DMS53 treated with DMSO at 0.1 percent for 48 hours (cell line): ENCODE data around the gene SORCS2.

Source experiments
- DNase-seq: peaks from one replicate; lab custom pipeline; 2025; ENCODE audit not compliant: unreplicated experiment; lab: John Stamatoyannopoulos, UW

SORCS2 gene

DNA sequence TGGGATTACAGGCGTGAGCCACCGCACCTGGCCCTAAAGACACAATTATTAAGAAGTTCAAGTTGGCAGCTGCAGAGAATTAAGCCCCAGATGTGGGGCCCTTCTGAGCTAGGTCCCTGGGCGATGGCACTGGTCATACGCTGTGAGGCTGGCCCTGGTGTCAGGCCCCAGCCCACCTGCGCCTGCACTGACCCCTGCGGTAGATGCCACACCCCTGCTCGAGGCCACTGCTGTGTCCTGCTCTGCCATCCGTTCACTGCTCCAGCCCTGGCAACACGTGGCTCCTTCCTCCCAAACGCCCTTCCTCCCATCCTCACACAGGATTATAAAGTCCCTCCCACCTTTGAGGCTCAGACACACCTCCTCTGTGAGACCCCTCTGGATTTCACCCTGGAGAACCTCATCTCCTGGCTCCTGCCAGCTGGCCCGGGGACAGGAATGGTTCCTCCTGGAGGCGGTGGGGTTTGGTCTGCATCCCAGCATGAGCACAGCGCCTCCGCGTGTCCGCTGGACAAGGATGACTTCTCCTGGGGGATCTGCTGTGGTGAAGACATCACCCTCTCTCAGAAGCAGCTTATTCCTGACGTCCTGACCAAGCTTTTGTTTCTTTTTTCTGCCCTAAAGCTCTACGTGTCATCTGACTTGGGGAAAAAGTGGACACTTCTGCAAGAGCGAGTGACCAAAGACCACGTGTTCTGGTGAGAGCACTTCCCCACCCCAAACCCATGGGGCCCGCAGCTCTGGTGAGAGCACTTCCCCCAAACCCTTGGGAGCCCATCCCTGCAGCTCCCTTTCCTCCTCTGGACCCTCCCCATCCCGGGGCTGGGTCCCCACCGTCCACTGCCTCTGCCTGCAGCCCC, 461.4 kb downstream of the SORCS2 start:
- DNase-seq, result no peak

DNA sequence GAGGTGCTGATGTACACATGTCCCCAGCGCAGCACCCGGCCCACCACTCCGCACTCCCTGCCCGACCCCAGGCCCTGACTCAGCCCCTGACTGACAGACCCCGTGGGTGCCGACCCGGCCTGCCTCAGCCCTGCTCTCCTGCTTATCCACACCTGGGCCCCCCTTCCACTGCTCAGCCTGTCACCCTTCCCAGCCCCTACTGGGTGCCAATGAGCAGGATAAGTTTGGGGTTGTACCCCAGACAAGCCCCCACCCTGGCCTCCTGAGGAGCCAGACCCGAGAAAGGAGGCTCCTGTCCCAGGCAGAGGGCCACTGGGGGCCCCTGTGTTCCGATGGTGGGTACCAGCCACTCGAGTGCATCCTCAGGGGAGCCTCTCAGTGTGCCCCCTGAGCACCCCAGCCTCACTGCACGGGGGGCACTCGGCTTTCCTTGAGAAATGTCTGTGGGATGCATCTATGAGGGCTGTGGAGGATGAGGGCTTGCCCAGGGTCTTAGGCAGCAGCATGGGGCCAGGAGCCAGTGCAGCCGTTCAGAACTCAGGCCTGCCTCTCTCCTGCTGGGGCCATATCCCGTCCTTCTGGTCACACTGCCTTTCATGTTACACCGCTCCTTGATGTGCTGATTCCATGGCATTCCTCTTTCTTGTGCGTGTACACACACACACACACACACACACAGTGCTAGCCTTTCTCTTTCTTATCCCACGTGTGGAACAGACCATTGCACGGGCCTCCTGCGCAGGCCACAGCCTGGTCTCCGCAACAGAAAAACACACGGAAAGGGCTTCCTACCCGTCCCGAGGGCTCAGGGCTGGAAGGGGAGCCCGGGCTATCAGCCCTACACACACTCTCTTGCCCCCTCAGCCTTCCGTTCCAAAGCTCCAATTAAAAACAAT, 462.5 kb downstream of the SORCS2 start:
- DNase-seq, result no peak

DNA sequence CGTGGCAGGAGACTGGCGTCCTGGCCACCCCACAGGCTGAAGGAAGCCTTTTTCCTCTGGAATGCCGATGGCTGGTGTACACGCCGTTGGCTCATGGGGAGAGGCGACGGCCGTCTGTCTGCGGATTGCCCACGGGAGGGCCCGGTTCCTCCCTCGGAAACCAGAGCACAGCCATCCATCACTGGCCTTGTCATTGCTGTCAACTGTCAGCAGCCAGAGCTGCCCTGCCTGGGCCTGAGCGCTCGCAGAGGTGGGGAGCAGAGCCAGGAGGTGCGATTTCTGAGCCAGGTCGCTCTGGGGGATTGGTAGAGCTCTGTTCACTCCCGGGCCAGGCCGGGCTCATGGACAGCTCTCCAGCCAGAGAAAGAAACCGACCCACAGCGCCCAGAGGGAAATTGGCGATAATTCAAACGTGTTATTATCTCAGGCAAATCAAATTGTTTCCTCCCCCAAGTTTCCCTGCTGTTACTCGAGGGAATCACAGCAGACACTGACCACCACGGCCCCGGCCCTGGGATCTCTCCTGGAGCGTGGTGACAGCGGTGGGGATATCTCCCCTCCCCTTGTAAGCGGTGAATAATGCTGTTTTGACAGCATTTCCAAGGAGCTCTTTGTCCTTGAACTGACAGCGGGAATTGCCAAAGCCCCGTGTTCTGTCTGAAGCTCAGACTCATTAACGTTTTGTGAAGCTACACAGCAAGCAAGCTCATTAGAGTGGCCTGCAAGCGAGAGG, 463.3 kb downstream of the SORCS2 start:
- DNase-seq, result no peak

DNA sequence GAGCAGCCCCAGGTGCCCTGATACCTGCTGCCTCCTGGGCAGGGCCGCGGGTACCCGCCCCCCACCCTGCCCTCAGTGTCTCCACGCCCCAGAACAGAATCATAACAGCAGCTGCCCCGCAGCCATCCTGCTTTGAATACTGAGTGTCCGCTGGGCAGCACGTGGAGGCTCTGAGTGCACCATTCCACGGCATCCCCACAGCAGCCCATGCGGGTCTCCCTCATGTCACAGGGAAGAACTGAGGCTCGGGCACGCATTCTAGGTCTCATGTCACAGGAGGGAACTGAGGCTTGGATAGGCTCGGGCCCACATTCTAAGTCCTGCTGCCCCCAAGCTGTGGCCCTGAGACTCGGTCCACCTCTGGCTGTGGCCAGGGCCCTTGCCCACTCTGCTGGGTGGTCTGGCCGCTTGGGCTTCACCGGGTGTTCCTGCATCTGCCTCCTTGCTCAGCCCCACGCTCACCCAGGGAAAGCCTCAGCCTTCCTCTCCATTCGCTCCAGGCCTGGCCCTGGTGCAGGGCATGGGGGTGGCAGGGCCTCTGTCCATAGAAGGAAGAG, 464.0 kb downstream of the SORCS2 start:
- no peak for DNase-seq

DNA sequence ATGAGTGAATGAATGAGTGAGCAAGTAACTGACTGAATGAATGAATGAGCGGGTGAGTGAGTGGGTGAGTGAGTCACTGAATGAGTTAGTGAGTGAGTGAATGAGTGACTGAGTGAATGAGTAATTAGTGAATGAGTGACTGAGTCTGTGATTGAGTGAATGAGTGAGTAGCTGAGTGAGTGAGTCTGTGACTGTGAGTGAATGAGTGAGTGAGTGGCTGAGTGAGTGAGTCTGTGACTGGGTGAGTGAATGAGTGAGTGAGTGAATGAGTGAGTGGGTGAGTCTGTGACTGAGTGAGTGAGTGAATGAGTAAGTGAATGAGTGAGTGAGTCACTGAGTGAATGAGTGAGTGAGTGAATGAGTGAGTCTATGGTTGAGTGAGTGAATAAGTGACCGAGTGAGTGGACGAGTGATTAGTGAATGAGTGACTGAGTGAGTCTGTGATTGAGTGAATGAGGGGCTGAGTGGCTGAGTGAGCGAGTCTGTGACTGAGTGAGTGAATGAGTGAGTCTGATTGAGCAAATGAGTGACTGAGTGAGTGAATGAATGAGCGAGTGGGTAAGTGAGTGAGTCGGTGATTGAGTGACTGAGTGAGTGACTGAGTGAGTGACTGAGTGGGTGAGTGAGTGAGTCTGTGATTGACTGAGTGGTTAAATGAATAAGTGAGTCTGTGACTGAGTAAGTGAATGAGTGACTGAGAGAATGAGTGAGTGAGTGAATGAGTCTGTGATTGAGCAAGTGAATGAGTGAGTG, 465.4 kb downstream of the SORCS2 start:
- DNase-seq, result no peak

DNA sequence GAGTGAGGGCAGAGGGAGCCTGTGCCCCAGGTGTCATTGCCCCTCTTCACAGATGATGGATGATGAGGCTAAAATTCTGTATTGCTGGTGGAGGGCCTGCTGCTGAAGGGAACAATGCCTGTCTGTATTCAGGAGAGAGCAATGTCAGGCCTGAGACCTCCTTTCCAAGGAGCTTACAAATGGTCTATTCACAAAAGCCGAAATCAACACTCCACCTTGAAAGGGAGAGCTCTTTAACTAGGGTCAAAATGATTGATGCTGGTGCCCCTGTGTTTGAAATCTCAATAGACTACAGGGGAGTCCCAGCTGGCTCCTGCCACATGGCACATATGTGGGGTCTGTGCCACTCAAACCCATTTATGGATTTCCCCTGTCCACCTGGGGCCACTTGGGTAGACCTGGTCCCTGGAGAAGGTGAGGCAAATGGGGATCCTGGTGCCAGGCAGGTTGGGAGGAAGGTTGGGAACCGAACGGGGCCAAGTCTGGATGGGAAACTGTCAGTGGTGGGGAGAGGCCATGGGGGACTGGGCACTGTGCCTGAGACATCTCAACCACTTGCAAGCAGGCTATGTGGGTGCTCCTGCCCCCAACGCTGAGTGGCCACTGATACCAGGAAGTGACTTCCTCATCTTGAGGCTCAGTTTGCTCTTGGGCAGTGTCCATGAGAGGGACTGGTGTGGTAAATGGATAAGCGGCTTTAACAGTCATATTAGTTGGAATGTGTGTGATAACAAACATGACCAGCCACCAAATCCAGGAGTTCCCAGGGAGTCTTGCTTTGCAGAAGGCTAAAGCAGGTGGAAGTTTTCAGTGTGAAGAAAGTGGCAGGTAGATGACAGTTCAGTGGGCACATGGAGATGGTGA, 466.2 kb downstream of the SORCS2 start:
- no peak for DNase-seq

DNA sequence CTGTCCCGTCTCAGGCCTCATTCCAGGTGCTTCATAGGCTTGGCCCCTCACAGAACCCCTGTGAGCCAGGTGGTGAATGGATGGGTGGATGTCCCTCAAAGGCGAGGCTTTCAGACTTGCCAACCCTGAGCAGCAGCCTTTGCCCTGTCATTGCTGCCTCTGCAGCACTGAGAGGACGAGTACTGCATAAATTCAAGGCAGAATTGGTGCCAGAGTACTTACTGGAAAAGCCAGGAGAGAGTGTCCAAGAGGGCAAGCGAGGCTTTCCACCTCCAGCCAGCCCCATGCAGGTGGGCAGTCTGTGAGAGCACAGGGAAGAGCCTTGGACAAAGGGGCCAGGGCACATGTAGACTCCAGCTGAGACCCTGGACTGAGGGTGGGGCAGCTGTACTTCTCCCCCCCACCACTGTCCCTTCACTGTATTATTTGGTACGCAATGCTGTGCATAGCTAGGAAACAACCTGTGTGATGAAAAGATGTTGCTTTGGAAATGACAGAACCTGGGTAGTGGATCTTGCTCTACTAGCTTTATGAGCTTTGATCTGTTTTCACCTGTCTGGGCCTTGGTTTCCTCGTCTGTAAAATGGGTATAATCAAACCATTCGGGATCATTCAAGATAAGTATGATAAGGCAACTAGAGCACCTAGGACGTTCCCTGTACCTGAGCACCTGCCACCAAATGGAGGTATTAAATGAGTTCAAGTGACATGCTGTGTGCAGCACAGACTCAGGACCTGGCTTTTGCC, 467.3 kb downstream of the SORCS2 start:
- DNase-seq, result no peak

DNA sequence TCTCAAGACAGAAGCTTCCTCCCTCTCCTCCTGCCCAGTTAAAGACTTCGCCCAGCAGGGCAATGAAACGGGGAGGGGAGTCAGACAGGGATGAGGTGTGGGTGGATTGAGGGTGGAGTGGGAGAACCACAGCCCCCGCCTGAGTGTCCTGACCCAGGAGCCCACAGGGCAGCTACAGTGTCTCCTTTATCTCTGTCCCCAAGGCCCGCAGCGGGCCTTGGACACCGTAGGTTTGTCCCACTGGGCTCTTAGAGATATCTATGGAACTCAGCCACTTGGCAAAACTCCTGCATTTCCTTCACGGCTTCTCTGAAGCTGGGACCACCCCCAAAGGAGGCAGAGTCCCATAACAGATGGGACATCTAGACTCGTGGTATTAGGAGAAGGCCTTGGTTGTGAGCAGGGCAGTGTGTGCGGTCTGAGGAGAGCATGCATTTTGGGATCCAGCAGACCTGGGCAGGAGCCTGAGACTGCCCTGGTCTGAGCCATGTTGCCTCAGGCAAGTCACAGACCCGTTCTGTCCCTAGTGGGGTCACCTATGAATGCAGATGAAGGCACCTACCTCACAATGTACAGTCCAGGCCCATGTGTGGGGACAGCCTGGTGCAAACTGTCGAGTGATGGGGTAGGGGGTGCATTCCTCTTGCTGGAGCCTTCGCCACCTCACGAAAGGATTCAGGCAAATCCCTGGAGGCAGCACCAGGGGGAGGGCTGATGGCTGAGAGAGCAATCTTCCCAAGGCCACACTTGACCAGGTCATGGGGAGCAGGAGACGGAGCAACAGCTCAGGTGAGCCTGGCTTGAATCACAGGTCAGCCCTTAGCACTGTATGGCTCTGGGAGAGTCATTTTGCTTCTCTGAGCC, 468.1 kb downstream of the SORCS2 start:
- DNase-seq, result no peak

DNA sequence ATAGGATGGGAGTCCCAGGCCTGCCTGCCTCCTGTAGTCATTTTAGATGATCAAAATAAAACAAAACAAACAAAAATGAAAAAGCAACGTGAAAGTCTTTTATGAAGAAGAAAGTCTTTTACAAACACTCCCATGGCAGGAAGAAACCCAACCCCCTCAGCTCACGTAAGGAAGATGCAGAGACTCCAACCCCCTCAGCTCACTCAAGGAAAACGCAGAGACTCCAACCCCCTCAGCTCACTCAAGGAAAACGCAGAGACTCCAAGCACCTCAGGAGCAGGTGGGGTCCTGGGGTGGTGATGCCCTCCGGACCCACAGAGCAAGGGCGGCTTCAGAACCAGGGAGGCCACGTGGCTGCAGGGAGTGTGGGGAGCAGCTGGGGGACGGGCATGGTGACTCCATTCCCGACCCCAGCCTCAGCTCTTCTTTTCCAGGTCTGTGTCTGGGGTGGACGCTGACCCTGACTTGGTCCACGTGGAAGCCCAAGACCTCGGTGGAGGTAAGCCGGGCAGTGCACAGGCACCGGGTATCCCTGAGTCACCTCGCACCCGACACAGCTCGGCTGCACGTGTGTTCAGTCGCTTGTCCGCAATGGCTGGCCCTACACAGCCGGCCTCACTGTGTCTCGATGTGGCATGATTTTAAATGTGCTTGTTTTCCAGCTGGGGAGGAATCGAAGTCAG, 468.9 kb downstream of the SORCS2 start:
- no peak for DNase-seq

DNA sequence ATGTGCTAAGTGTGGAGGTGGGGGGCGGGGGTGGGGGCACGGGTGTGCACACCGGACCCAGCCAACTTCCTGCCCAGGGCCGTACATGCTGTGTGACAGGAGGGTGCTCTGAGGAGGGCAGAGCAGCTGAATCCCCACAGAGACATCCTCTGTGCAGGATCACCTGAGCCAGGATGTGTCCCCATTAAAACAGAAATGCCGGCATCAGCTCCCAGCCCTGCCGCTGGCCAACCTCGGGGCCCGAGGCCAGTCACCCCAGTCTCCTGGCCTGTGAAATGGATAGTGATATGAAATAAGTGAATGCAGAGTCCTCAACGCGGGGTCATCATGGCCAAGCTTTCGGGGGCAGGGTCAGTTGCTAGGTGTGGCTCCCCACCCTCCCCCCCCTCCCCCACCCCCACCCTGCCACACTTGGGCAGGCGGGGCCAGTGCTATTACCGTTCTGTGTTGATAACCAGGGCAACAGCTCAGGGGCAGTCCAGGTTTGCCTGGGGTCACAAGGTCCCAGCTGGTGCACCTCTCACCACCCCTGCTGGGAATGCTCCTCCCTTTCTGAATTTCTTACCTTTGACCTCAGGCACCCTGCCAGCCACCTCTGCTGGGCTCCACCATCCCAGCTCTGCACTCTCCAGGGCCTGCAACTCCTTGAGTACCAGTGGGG, 469.6 kb downstream of the SORCS2 start:
- no peak for DNase-seq

DNA sequence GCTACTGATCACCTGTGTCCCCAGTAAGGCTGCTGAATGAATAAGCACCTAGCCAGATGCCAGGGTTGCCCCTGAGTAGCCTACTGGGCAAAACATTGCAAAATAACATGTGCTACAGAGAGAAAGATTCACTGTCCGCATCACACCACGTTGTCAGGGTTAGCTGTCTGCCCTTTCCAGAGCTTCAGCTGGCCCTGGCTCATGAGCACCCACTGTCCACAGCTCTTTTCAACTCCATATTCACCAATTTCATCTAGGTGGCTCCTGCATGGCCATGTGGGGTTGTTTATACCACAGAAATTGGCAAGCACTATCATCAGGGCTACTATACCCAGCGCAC, 470.1 kb downstream of the SORCS2 start:
- no peak for DNase-seq

DNA sequence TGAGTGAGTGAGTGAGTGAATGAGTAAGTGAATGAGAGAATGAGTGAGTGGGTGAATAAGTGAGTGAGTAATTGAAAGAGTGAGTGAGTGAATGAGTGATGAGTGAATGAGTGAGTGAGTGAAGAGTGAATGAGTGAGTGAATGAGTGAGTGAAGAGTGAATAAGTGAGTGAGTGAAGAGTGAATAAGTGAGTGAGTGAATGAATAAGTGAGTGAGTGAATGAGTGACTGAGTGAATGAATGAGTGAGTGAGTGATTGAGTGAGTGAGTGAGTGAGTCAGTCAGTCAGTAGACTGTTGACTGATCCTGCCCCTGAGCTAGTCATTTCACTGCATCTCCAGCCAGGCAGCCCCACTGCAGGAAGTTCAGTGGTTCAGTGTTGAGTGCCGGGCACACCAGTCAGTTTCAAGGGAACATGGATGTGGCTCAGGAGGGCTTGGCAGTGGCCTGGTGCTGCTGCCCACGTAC, 470.8 kb downstream of the SORCS2 start:
- DNase-seq, result no peak

DNA sequence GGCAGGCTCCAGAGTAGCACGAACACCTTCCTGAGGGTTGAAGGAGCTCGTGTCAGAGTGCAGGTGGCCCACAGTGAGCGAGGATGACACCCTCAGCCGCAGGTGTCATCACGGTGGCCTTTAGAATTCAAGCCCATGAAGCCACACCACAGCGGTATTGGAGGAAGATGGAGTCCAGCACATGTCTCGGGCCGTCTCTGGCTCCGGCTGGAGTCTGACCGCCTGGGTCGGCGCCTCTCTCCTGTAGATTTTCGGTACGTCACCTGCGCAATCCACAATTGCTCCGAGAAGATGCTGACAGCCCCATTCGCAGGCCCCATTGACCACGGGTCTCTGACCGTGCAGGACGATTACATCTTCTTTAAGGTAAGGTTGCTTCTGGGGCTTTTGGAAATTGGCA, 471.8 kb downstream of the SORCS2 start:
- no peak for DNase-seq

DNA sequence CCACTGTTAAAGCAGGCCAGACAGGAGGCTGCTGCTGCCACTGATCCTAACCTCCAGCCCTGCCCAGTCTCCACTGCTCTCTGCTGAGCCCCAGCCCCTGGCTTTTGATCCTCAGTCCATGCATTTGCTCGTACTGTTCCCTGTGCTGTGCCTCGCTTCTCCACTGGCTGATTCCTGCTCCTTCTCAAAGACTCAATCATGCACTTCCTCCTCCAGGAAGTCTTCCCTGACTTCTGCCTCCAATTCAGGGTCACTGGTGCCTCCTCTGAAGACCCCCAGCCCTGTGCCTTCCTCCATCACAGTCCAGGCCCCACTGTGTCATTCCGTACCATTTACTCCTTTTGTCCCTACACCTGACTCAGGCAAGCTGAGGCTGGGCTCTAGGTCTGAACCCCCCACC, 473.0 kb downstream of the SORCS2 start:
- DNase-seq, result no peak

DNA sequence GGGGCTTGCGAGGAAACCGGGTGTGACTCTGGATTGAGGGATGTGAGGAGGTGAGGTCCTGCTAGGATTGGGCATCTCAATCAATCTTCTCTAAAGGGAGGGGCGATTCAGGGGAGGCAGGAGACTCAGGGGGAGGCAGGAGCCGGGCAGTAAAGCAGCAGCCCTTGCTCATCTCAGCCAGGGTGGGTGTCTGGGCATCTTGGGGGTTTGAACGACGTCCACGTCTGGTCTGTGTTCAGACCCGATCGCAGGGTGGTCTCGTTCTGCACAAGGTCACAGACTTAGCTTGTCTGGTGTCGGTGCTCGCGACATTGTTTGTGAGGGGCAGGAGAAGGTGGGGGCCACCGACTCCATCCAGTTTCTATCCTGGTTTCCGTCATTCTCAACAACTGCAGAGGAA, 473.7 kb downstream of the SORCS2 start:
- no peak for DNase-seq

DNA sequence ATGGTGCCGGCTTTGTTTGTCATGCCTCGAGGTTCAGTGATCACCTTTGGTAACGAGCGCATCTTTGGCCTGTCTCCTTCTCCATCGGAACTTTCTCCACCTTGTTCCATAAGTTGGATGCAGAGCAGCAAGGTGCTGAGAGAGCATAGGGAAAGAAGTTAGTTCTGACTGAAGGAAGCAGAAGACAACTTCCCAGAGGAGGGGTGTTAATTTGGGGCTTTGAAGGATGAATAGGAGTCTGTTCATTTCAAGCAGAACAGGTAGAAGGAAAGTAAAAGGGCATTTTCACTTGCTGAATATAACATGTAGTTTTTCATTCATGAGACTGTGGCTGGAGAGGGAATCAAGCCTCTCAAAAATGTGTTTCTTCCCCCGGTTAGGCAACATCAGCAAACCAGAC, 474.4 kb downstream of the SORCS2 start:
- DNase-seq, result no peak

DNA sequence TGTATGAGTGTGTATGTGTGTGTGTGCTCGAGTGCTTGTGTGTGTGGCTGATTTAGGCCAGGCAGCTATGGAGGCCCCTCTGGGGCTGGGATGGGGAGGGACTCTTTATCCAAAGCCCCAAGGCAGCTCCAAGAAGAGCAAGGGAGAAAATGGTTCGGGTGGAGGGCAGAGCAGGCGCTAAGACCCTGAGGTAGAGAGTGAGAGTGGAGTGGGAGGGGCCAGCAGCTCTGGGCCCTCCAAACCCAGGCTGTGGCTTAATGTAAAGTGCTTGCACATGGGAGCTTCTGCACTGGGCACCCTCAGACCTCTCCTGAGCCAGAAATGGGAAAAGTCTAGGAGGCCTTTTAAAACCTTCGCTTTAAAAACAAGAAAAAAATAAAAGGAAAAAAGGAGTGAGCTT, 475.9 kb downstream of the SORCS2 start:
- DNase-seq, result no peak
